Thoracic aorta (tissue), 2 donors: ENCODE results near the gene PTGFRN. TPM values are rescaled to one million over a fixed set of nuclear protein-coding genes. Genes with fewer than 3 reads are reported as not detected.
"Not testable (repeated sequence)": the region's sequence is repeated elsewhere in the genome, so short reads cannot be mapped to it uniquely, and the experiment has no call there.

Experiments used
- ATAC-seq: fragments of 150-250 bp; one replicate; pipeline ENCODE4 v1.8.0; 2017; ENCODE audit warnings: low read depth; ENCODE audit not compliant: insufficient number of reproducible peaks, low FRiP score
- DNase-seq: peaks from one replicate; pipeline ENCODE4 v3.0.0-alpha.2; 2020; ENCODE audit warnings: low spot score
- H3K27ac ChIP-seq, 2 donors: fragments of 200-600 bp; sonication (generic); 1 replicate in 1 of 2; 2 replicates in 1 of 2; pipeline ENCODE4 v1.5.1; 2016; ENCODE audit warnings: mild to moderate bottlenecking in 2 of 2, moderate library complexity in 2 of 2
- H3K27me3 ChIP-seq: fragments of 200-600 bp; sonication (generic); replicated peaks from 2 replicates; pipeline ENCODE4 v1.6.0; 2016; ENCODE audit warnings: mild to moderate bottlenecking; ENCODE audit not compliant: insufficient read depth
- H3K36me3 ChIP-seq: fragments of 200-600 bp; sonication (generic); one replicate; pipeline ENCODE4 v1.5.1; 2016
- H3K4me1 ChIP-seq, 2 donors: fragments of 200-600 bp; sonication (generic); 1 replicate in 1 of 2; 2 replicates in 1 of 2; pipeline versions ENCODE4 v1.5.1 to v1.6.0; 2016; ENCODE audit warnings: low read depth in 2 of 2, mild to moderate bottlenecking in 1 of 2; ENCODE audit not compliant: control insufficient read depth in 1 of 2
- H3K4me3 ChIP-seq: fragments of 200-600 bp; sonication (generic); 2 replicates; pipeline ENCODE4 v1.5.1; 2016; ENCODE audit warnings: mild to moderate bottlenecking
- H3K9me3 ChIP-seq: fragments of 200-600 bp; sonication (generic); 2 replicates; pipeline ENCODE4 v1.5.1; 2016
- total RNA-seq, 2 donors: library from RNA; depleted of rRNA; stranded (reverse); fragments of >200 nt; gene quantifications; one replicate each; pipeline versions ENCODE4 v1.1.0 to v1.2.3, GENCODE V29; 2016
- TF ChIP-seq, protein P1 (sequence below): fragments of 200-600 bp; sonication (generic); IDR thresholded peaks from one replicate; pipeline ENCODE4 v1.5.1; 2019; ENCODE audit warnings: antibody characterized with exemption

PTGFRN gene
- total RNA-seq, 2 donors from 2014 or later = 24.5 to 32.7 TPM

DNA sequence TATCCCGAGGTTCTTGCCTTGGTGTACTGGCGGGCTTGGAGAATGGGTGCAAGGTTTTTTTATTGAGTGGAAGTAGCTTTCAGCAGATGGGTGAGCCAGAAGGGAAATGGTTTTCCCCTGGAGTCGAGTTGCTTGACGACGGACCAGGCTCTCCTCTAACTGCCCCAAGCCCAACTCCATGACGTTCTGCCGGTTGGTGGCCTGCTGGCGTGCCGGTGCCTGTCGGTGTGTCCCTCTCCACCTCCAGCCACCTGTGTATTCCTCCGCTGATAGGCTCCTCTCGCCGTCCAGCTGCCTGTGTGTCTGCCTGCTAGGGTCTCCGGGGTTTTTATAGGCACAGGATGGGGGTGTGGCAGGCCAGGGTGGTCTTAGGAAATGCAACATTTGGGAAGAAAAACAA lies 34.3 kb upstream of the PTGFRN start:
- Histone ChIP-seq H3K9me3 (no peaks in the 10 kb centered on the region), H3K36me3 (no peaks in the 10 kb centered on the region), H3K27ac (no peak overlapping the region), H3K4me3 (no peak overlapping the region), H3K27me3 (no peaks in the 10 kb centered on the region), H3K4me1 (peaks cover 17 to 30% of the 10 kb centered on the region in 2 donors)
- TF ChIP-seq, protein P1, sequence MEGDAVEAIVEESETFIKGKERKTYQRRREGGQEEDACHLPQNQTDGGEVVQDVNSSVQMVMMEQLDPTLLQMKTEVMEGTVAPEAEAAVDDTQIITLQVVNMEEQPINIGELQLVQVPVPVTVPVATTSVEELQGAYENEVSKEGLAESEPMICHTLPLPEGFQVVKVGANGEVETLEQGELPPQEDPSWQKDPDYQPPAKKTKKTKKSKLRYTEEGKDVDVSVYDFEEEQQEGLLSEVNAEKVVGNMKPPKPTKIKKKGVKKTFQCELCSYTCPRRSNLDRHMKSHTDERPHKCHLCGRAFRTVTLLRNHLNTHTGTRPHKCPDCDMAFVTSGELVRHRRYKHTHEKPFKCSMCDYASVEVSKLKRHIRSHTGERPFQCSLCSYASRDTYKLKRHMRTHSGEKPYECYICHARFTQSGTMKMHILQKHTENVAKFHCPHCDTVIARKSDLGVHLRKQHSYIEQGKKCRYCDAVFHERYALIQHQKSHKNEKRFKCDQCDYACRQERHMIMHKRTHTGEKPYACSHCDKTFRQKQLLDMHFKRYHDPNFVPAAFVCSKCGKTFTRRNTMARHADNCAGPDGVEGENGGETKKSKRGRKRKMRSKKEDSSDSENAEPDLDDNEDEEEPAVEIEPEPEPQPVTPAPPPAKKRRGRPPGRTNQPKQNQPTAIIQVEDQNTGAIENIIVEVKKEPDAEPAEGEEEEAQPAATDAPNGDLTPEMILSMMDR = no peak
- DNase-seq (no peak), ATAC-seq (no peak)

DNA sequence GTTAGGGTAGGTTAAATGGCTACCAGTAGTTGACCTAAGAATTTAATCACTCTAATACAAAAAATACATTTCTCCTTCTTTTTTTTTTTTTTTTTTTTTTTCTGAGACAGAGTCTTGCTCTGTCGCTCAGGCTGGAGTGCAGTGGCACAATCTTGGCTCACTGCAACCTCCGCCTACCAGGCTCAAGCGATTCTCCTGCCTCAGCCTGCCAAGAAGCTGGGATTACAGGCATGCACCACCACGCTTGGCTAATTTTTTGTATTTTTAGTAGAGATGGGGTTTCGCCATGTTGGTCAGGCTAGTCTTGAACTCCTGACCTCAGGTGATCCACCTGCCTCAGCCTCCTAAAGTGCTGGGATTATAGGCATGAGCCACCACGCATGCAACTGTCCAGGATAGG lies 33.8 kb upstream of the PTGFRN start:
- H3K36me3 ChIP-seq, H3K27ac ChIP-seq, H3K4me3 ChIP-seq, H3K27me3 ChIP-seq, H3K9me3 ChIP-seq, DNase-seq, ATAC-seq: not testable (repeated sequence)
- peaks cover 17 to 30% of the 10 kb centered on the region in 2 donors for H3K4me1 ChIP-seq

DNA sequence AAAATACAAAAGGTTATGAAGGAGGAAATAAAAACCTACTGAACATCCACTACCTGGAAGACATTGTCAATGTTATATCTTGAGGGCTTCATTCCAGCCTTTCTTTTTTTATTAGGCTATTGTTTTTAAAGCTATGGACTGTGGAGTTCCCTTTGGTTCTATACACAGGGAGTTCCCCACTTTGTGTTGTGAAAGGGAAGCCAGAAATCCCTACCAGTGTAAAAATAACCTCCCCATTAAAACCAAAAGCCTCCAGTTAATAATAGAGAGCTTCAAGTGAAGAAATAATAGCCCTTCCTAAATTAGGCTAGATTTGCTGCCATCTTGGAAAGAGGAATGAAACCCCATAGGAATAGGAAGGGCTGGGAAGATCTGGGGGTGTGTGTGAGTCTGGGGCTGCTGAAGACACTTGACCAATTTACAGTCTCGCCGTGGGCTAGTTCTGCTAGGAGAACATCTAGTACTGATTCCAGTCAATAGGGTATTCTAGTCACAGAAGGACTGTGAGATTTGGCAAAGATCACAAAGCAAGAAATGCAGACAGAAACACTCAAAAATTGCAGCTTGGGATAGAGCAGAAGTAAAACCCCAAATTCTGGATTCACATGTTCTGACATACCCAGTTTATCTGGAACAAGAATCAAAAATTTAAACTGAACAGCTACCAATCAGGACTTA lies 32.4 kb upstream of the PTGFRN start:
- Histone ChIP-seq H3K27me3 (no peaks in the 10 kb centered on the region), H3K4me1 (peaks cover 17 to 22% of the 10 kb centered on the region in 2 donors), H3K9me3 (no peaks in the 10 kb centered on the region), H3K27ac (no peak overlapping the region), H3K36me3 (no peaks in the 10 kb centered on the region), H3K4me3 (peak overlapping the region; percentile 71)
- no peak for DNase-seq
- TF ChIP-seq, protein P1 = no peak
- no peak for ATAC-seq

DNA sequence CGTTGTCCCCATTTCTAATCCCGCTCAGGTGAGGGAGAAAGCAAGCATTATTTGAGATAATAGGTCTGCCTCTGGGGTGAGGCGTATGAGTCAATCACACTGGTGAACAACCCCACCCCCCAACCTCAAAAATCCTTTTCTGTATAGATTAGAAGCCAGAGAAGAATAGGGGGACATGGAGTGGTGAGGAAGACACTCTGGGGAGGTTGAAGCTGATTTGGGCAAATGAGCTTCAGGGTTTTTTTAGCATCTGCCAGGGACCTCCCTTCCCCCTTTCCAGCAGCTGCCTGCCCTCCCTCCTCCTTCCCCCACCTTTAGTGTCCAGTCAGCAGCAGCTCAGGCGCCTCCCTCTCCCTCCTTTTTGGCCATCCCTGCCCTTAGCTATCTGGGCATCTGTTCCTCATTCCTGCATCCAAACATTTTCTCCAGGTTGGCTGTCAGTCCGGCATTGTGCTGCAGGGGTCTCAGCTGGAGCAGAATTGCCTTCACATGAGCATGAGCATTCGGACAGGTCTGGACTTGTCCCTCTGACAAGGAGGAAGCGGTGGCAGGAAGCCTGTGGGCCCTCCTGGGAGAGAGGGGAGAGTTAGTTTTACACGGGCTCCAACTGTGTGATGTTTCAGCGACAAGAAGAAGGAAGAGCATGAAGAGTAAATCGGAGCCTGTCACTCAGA lies 30.8 kb upstream of the PTGFRN start:
- Histone ChIP-seq H3K36me3 (no peaks in the 10 kb centered on the region), H3K4me3 (peak overlapping the region; percentile 71), H3K4me1 (peaks cover 17 to 22% of the 10 kb centered on the region in 2 donors), H3K27ac (peak overlapping the region in 1 of 2 donors; percentile 23), H3K27me3 (no peaks in the 10 kb centered on the region), H3K9me3 (no peaks in the 10 kb centered on the region)
- TF ChIP-seq, protein P1 = no peak
- DNase-seq (no peak), ATAC-seq (no peak)

DNA sequence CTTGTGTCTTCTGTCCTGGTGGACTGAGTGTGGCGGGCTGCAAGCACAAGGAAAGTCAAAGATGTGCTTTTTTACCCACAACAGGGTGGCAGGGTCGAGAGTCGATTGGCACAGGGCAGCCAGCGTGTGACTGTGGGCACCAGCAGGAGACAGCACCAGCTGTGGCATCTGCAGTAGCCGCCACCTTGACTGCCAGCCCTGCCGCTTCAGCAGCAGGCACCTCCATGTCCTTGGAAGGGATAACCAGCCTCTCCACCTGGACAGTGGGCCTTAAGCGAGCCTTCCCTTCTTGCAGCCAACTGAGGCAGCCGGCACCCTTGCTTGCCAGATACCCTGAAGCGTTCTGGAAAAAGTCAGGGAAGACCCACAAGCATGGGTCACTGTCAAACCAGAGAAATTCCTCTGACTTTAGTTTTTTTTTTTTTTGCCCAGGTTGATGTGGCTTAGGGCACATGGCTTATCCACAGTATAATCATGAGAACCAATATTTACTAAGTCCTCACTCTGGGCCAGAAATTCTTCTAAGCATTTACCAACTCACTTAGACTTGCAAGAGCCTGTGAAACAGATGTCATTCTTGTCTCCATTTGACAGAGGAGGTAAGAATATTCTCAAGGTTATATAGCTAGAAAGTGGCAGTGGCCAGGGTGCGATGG lies 30.1 kb upstream of the PTGFRN start:
- Histone ChIP-seq H3K4me1 (peaks cover 17 to 22% of the 10 kb centered on the region in 2 donors), H3K36me3 (no peaks in the 10 kb centered on the region), H3K4me3 (no peak overlapping the region), H3K27me3 (no peaks in the 10 kb centered on the region), H3K9me3 (no peaks in the 10 kb centered on the region), H3K27ac (no peak overlapping the region)
- no peak for ATAC-seq
- DNase-seq = no peak
- TF ChIP-seq, protein P1 = no peak
